DND-41 (cell line): Measurements from ENCODE around the gene SRGN.

ENCODE experiments used
- EZH2 ChIP-seq: IDR thresholded peaks from 3 replicates; pipeline ENCODE4 v1.6.1; 2012; ENCODE audit warnings: borderline replicate concordance, low read depth, mild to moderate bottlenecking, moderate library complexity, low read length, inconsistent platforms; ENCODE audit not compliant: severe bottlenecking
- TF ChIP-seq, protein P1 (sequence below): IDR thresholded peaks from 2 replicates; pipeline ENCODE4 v1.5.1; 2012; ENCODE audit warnings: borderline replicate concordance, low read length, moderate library complexity, mild to moderate bottlenecking; ENCODE audit not compliant: poor library complexity, severe bottlenecking; ENCODE audit errors: extremely low read depth

GRCh38 chr10:69069090-69070042, 18.5 kb upstream of the SRGN start:
- TF ChIP-seq, protein P1, sequence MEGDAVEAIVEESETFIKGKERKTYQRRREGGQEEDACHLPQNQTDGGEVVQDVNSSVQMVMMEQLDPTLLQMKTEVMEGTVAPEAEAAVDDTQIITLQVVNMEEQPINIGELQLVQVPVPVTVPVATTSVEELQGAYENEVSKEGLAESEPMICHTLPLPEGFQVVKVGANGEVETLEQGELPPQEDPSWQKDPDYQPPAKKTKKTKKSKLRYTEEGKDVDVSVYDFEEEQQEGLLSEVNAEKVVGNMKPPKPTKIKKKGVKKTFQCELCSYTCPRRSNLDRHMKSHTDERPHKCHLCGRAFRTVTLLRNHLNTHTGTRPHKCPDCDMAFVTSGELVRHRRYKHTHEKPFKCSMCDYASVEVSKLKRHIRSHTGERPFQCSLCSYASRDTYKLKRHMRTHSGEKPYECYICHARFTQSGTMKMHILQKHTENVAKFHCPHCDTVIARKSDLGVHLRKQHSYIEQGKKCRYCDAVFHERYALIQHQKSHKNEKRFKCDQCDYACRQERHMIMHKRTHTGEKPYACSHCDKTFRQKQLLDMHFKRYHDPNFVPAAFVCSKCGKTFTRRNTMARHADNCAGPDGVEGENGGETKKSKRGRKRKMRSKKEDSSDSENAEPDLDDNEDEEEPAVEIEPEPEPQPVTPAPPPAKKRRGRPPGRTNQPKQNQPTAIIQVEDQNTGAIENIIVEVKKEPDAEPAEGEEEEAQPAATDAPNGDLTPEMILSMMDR = no peak
- no peak for TF ChIP-seq EZH2
